Endodermal cell (in vitro differentiated cells): ENCODE results near the gene ACE. TPM values are rescaled to one million over a fixed set of nuclear protein-coding genes. Genes with fewer than 3 reads are reported as not detected.
A peak's percentile ranks its signal among the peaks of the same experiment; 100 is the strongest.

Source experiments
- DNase-seq: peaks from one replicate; pipeline ENCODE4 v3.0.0-alpha.2; 2017
- H3K27ac ChIP-seq: 2 replicates; pipeline ENCODE4 v1.5.1; 2013; ENCODE audit warnings: mild to moderate bottlenecking, low read depth, low read length, moderate library complexity
- H3K27me3 ChIP-seq: 2 replicates; pipeline ENCODE4 v1.6.1; 2013; ENCODE audit warnings: mild to moderate bottlenecking, low read length, moderate library complexity; ENCODE audit not compliant: insufficient read depth, control insufficient read depth, poor library complexity, severe bottlenecking
- H3K36me3 ChIP-seq: 2 replicates; pipeline ENCODE4 v1.7.0; 2013; ENCODE audit warnings: mild to moderate bottlenecking, low read length, moderate library complexity; ENCODE audit not compliant: control insufficient read depth, insufficient read depth
- H3K4me1 ChIP-seq: one replicate; pipeline ENCODE4 v1.7.0; 2013; ENCODE audit warnings: low read length; ENCODE audit not compliant: control insufficient read depth, insufficient read depth
- H3K4me3 ChIP-seq: 2 replicates; pipeline ENCODE4 v1.5.1; 2013; ENCODE audit warnings: mild to moderate bottlenecking, low read length, moderate library complexity
- H3K9ac ChIP-seq: 2 replicates; pipeline ENCODE4 v1.6.1; 2013; ENCODE audit warnings: mild to moderate bottlenecking, low read length, moderate library complexity; ENCODE audit not compliant: poor library complexity, severe bottlenecking; ENCODE audit errors: extremely low read depth
- H3K9me3 ChIP-seq: 2 replicates; pipeline ENCODE4 v1.6.1; 2013; ENCODE audit warnings: mild to moderate bottlenecking, low read length, moderate library complexity; ENCODE audit not compliant: control insufficient read depth
- H3K27ac Mint-ChIP-seq: 2 replicates; pipeline ENCODE4 v1.8.0; 2020; ENCODE audit warnings: mixed read lengths
- H3K27me3 Mint-ChIP-seq: 2 replicates; pipeline ENCODE4 v1.8.0; 2021; ENCODE audit warnings: mild to moderate bottlenecking, mixed read lengths; ENCODE audit not compliant: insufficient read depth
- H3K36me3 Mint-ChIP-seq: 2 replicates; pipeline ENCODE4 v1.8.0; 2020; ENCODE audit warnings: low read depth, mixed read lengths
- H3K4me1 Mint-ChIP-seq: 2 replicates; pipeline ENCODE4 v1.8.0; 2020; ENCODE audit warnings: mixed read lengths
- H3K4me3 Mint-ChIP-seq: 2 replicates; pipeline ENCODE4 v1.8.0; 2020; ENCODE audit warnings: mild to moderate bottlenecking, moderate library complexity, mixed read lengths
- H3K9me3 Mint-ChIP-seq: 2 replicates; pipeline ENCODE4 v1.8.0; 2020; ENCODE audit warnings: mild to moderate bottlenecking, mixed read lengths
- CTCF ChIP-seq: fragments of 200-600 bp; sonication (generic); conservative IDR thresholded peaks from 2 replicates; pipeline ENCODE4 v1.5.0; 2021; ENCODE audit warnings: antibody characterized with exemption, mild to moderate bottlenecking
- WGBS, 2 experiments: methylation state at CpG; one replicate each; pipeline versions ENCODE4 v1.1.5 to v1.1.7; 2013; ENCODE audit warnings: missing lambda C conversion rate in 2 of 2, mixed read lengths in 1 of 2; ENCODE audit not compliant: insufficient coverage in 1 of 2, insufficient read length in 1 of 2; 5-methylcytosine and 5-hydroxymethylcytosine counted together
- total RNA-seq, 2 donors: library from RNA; stranded (reverse); fragmentation: NEBNext Ultra II Directional in 1 of 2; extraction: Animal tissue kit (Norgen Biotek cat#: 25700) in 1 of 2; gene quantifications; 2 replicates in 1 of 2; 3 replicates in 1 of 2; pipeline ENCODE4 v1.2.1, GENCODE V29; 2021

Gene ACE
- total RNA-seq, 2 donors from 2014 or later, result 4.6 to 12.5 TPM

GRCh38 chr17:63542218-63542545 is 65.3 kb downstream of the ACE start:
- H3K9ac ChIP-seq, result no peak overlapping the region
- H3K36me3 ChIP-seq, result no peaks in the 10 kb centered on the region
- Mint-ChIP-seq H3K36me3 (no peaks in the 10 kb centered on the region), H3K27ac (no peak overlapping the region), H3K9me3 (no peaks in the 10 kb centered on the region), H3K4me3 (no peak overlapping the region), H3K27me3 (peaks cover 28% of the 10 kb centered on the region), H3K4me1 (peaks cover 3% of the 10 kb centered on the region)
- 95 to 96% methylated on average over 4 to 9 of the region's 9 CpGs for WGBS, 2 experiments
- peaks cover 28% of the 10 kb centered on the region for H3K27me3 ChIP-seq
- no peak for TF ChIP-seq CTCF
- peak; percentile 39 for DNase-seq
- H3K4me1 ChIP-seq, result no peaks in the 10 kb centered on the region
- no peak overlapping the region for H3K27ac ChIP-seq
- H3K9me3 ChIP-seq, result no peaks in the 10 kb centered on the region
- no peak overlapping the region for H3K4me3 ChIP-seq

- H3K9ac ChIP-seq, result no peak overlapping the region
- no peaks in the 10 kb centered on the region for H3K36me3 ChIP-seq
- Mint-ChIP-seq H3K27ac (no peak overlapping the region), H3K4me1 (peaks cover 3% of the 10 kb centered on the region), H3K9me3 (no peaks in the 10 kb centered on the region), H3K27me3 (peaks cover 20% of the 10 kb centered on the region), H3K36me3 (no peaks in the 10 kb centered on the region), H3K4me3 (no peak overlapping the region)
- WGBS, 2 experiments, result 53 to 81% methylated on average over 7 to 15 of the region's 15 CpGs
- peaks cover 18% of the 10 kb centered on the region for H3K27me3 ChIP-seq
- no peak overlapping the region for H3K4me3 ChIP-seq
- DNase-seq, result peak; percentile 63
- no peak for TF ChIP-seq CTCF
- H3K4me1 ChIP-seq, result no peaks in the 10 kb centered on the region
- no peak overlapping the region for H3K27ac ChIP-seq
- H3K9me3 ChIP-seq, result no peaks in the 10 kb centered on the region
Observed at GRCh38 chr17:63542942-63543821, 66.3 kb downstream of the ACE start.

- Mint-ChIP-seq H3K9me3 (no peaks in the 10 kb centered on the region), H3K36me3 (no peaks in the 10 kb centered on the region)
Observed at GRCh38 chr17:63543822-63544420, 67.1 kb downstream of the ACE start.

More at GRCh38 chr17:63543822-63544420, 67.1 kb downstream of the ACE start:
- H3K9me3 ChIP-seq, result no peaks in the 10 kb centered on the region
- H3K4me3 ChIP-seq, result no peak overlapping the region
- TF ChIP-seq CTCF, result no peak
- no peaks in the 10 kb centered on the region for H3K36me3 ChIP-seq
- peaks cover 11% of the 10 kb centered on the region for H3K27me3 ChIP-seq
- H3K27me3 Mint-ChIP-seq, result peaks cover 12% of the 10 kb centered on the region
- H3K9ac ChIP-seq, result no peak overlapping the region
- H3K27ac Mint-ChIP-seq, result no peak overlapping the region
- H3K27ac ChIP-seq, result no peak overlapping the region
- H3K4me1 Mint-ChIP-seq, result no peaks in the 10 kb centered on the region
- no peak overlapping the region for H3K4me3 Mint-ChIP-seq
- no peaks in the 10 kb centered on the region for H3K4me1 ChIP-seq
- peak; percentile 61 for DNase-seq
